ENCODE data around the gene ZNF444. TPM values are rescaled to one million over a fixed set of nuclear protein-coding genes. Genes with fewer than 3 reads are reported as not detected.

ZNF444 gene
- total RNA-seq, 4 donors from 2014 or later = 22.3 to 48.6 (median 41.2) TPM

DNA sequence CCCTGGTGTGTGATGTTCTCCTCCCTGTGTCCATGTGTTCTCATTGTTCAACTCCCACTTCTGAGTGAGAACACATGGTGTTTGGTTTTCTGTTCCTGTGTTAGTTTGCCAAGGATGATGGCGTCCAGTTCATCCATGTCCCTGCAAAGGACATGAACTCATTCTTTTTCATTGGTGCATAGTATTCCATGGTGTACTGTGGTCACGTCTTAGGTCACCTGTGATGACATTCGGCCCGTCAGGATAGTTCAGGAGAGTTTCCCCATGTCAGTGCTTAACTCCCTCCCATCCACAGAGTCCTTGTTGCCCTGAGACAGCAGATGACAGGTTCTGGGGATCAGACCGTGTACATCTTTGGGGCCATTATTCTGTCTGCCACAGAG is 8.6 kb downstream of the ZNF444 start:
- Histone ChIP-seq H3K4me1 (no peaks in the 10 kb centered on the region), H3K27me3 (no peaks in the 10 kb centered on the region), H3K4me3 (no peak overlapping the region), H3K9me3 (no peaks in the 10 kb centered on the region), H3K36me3 (peaks cover 0 to 53% (median 21%) of the 10 kb centered on the region in 3 donors), H3K27ac (no peak overlapping the region)
- no peak for TF ChIP-seq EP300 (IDR thresholded peaks at IDR 0.05)
- TF ChIP-seq, protein P1, sequence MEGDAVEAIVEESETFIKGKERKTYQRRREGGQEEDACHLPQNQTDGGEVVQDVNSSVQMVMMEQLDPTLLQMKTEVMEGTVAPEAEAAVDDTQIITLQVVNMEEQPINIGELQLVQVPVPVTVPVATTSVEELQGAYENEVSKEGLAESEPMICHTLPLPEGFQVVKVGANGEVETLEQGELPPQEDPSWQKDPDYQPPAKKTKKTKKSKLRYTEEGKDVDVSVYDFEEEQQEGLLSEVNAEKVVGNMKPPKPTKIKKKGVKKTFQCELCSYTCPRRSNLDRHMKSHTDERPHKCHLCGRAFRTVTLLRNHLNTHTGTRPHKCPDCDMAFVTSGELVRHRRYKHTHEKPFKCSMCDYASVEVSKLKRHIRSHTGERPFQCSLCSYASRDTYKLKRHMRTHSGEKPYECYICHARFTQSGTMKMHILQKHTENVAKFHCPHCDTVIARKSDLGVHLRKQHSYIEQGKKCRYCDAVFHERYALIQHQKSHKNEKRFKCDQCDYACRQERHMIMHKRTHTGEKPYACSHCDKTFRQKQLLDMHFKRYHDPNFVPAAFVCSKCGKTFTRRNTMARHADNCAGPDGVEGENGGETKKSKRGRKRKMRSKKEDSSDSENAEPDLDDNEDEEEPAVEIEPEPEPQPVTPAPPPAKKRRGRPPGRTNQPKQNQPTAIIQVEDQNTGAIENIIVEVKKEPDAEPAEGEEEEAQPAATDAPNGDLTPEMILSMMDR (IDR thresholded peaks at IDR 0.05) = no peak
- TF ChIP-seq POLR2A (IDR thresholded peaks at IDR 0.05) = no peak
- no peak for DNase-seq (ENCODE audit: low spot score in 2 of 2)
- 93 to 94% methylated on average over 5 of the region's 5 CpGs for WGBS, 2 donors

DNA sequence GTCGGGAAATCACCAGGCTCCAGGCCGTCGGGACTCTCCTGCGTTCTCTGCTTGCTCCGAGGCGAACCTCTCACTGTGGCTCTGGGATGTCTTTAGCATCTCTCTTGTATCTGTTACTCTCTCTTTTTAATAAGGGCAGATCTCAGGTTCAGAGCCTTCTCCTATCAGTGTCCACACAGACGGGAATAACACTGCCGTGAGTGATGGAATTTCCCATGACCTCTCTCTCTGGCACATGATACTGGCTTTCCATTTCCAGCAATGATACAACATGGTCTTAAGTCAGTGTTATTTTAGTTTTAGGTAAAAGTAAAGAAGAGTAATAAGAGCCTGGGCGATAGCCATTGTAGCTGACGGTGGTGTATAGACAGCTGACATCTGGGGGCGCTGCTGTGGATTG is 9.3 kb downstream of the ZNF444 start:
- DNase-seq (ENCODE audit: low spot score in 2 of 2) = no peak
- no peaks in the 10 kb centered on the region for H3K4me1 ChIP-seq
- H3K36me3 ChIP-seq = peaks cover 0 to 58% (median 21%) of the 10 kb centered on the region in 3 donors
- no peaks in the 10 kb centered on the region for H3K27me3 ChIP-seq
- H3K4me3 ChIP-seq = no peak overlapping the region
- TF ChIP-seq EP300 (IDR thresholded peaks at IDR 0.05) = no peak
- TF ChIP-seq, protein P1 (IDR thresholded peaks at IDR 0.05) = no peak
- no peak for TF ChIP-seq POLR2A (IDR thresholded peaks at IDR 0.05)
- WGBS, 2 donors = 88 to 91% methylated on average over 11 of the region's 11 CpGs
- H3K9me3 ChIP-seq = no peaks in the 10 kb centered on the region
- H3K27ac ChIP-seq = no peak overlapping the region

DNA sequence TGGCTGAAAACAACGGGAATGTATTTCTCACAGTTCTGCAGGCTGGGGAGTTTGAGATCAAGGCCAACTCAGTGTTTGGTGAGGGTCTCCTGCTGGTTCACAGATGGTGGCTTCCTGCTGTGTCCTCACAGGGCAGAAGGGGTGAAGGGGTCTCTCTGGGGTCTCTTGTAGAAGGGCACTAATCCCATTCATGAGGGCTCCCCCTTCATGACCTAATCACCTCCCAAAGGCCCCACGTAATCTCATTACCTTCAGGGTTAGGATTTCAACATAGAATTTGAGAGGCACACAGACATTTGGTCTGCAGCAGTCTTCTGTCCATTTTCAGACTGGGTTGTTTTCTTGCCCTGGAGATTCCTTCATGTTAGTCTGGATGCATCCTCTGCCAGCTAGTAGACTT is 11.6 kb downstream of the ZNF444 start:
- Histone ChIP-seq H3K36me3 (peaks cover 0 to 62% (median 13%) of the 10 kb centered on the region in 3 donors), H3K4me3 (no peak overlapping the region), H3K9me3 (no peaks in the 10 kb centered on the region), H3K4me1 (no peaks in the 10 kb centered on the region), H3K27me3 (no peaks in the 10 kb centered on the region), H3K27ac (no peak overlapping the region)
- DNase-seq (ENCODE audit: low spot score in 2 of 2) = no peak
- WGBS, 2 donors = 77 to 85% methylated on average over 2 of the region's 2 CpGs
- no peak for TF ChIP-seq EP300 (IDR thresholded peaks at IDR 0.05)
- TF ChIP-seq, protein P1 (IDR thresholded peaks at IDR 0.05) = no peak
- no peak for TF ChIP-seq POLR2A (IDR thresholded peaks at IDR 0.05)

DNA sequence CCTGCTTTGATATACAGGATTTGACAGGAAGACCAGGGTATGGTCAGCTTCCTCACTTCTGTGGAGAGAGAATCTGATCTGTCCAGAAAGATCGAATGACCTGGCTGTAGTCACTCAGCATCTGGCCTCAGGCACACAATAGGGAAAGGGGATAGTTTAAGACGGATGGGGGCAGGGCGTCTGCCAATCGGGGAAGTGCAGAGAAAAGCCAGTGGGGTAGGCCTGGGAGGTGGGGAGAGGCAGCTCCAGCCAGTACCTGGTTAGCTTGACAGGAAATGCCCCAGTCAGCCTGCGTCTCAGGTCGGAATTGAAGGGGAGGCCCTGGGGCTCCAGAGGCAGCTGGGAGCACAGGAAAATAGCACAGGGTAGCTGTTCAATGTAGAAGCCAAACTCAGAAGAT is 12.4 kb downstream of the ZNF444 start:
- Histone ChIP-seq H3K27me3 (no peaks in the 10 kb centered on the region), H3K9me3 (no peaks in the 10 kb centered on the region), H3K36me3 (peaks cover 0 to 62% (median 5%) of the 10 kb centered on the region in 3 donors), H3K27ac (no peak overlapping the region), H3K4me1 (no peaks in the 10 kb centered on the region), H3K4me3 (no peak overlapping the region)
- TF ChIP-seq EP300 (IDR thresholded peaks at IDR 0.05) (no peak), POLR2A (IDR thresholded peaks at IDR 0.05) (no peak)
- TF ChIP-seq, protein P1 (IDR thresholded peaks at IDR 0.05) = no peak
- WGBS, 2 donors = 45 to 46% methylated on average over 6 of the region's 6 CpGs
- no peak for DNase-seq (ENCODE audit: low spot score in 2 of 2)

DNA sequence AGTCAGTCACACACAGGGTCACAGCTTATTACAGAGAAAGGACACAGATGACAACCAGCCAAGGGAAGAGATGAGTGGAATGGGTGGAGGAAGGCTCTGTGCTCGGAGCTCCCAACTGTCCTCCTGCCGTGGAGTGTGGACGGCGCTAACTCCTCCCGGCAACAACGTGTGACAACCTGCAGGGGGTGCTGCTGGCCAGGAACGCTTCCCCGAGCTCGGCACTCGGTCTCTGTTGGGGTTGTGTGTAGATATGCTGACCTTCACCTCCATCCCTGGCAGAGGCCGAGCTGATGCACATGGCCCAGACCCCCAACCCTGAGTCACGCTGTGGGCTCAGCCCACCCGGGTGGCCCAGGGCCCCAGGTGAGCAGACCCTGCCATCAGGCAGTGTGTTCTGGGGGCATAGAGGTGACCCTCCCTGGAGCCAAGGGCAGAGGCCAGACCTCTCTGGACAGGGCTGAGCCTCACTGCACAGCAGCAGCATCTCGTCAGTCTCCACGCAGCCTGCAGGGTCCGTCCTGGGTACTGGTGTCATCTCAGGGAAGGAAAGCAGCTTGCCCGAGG is 14.1 kb downstream of the ZNF444 start:
- no peaks in the 10 kb centered on the region for H3K4me1 ChIP-seq
- no peaks in the 10 kb centered on the region for H3K9me3 ChIP-seq
- peaks cover 0 to 62% (median 0%) of the 10 kb centered on the region in 3 donors for H3K36me3 ChIP-seq
- TF ChIP-seq, protein P1 (IDR thresholded peaks at IDR 0.05) = no peak
- TF ChIP-seq POLR2A (IDR thresholded peaks at IDR 0.05) (no peak), EP300 (IDR thresholded peaks at IDR 0.05) (no peak)
- no peak overlapping the region for H3K27ac ChIP-seq
- DNase-seq (ENCODE audit: low spot score in 2 of 2) = no peak
- no peaks in the 10 kb centered on the region for H3K27me3 ChIP-seq
- no peak overlapping the region for H3K4me3 ChIP-seq
- WGBS, 2 donors = 66 to 79% methylated on average over 6 to 13 of the region's 17 CpGs

Data from tibial nerve (tissue), 4 donors.